Measurements from ENCODE around the gene CEP112.

GRCh38 chr17:65813306-65813705, 378.6 kb downstream of the CEP112 start:
- TF ChIP-seq FOXM1 (IDR thresholded peaks at IDR 0.05; ENCODE audit: borderline replicate concordance) = no peak
- no peak for TF ChIP-seq BHLHE40 (IDR thresholded peaks at IDR 0.05; ENCODE audit: borderline replicate concordance)
- no peak for TF ChIP-seq ZNF384 (IDR thresholded peaks at IDR 0.05)
- no peak for TF ChIP-seq CTBP1 (IDR thresholded peaks at IDR 0.05; ENCODE audit: borderline replicate concordance)
- TF ChIP-seq SP1 (IDR thresholded peaks at IDR 0.05) = no peak
- no peak for TF ChIP-seq ARNT (IDR thresholded peaks at IDR 0.05)
- TF ChIP-seq LEF1 (IDR thresholded peaks at IDR 0.05; ENCODE audit: borderline replicate concordance) = no peak
- TF ChIP-seq HDGF (IDR thresholded peaks at IDR 0.05; ENCODE audit: borderline replicate concordance) = no peak
- no peak for TF ChIP-seq ELF4 (IDR thresholded peaks at IDR 0.05)
- TF ChIP-seq SUZ12 (IDR thresholded peaks at IDR 0.05) = no peak
- TF ChIP-seq NFRKB (IDR thresholded peaks at IDR 0.05) = no peak

Data from HEK293T (cell line).